ENCODE data around the gene MDN1.

Gene MDN1

GRCh38 chr6:89675949-89676748, 143.4 kb downstream of the MDN1 start:
- DNase-seq (ENCODE audit: low read depth) = peak; percentile 33
- TF ChIP-seq, protein P1, sequence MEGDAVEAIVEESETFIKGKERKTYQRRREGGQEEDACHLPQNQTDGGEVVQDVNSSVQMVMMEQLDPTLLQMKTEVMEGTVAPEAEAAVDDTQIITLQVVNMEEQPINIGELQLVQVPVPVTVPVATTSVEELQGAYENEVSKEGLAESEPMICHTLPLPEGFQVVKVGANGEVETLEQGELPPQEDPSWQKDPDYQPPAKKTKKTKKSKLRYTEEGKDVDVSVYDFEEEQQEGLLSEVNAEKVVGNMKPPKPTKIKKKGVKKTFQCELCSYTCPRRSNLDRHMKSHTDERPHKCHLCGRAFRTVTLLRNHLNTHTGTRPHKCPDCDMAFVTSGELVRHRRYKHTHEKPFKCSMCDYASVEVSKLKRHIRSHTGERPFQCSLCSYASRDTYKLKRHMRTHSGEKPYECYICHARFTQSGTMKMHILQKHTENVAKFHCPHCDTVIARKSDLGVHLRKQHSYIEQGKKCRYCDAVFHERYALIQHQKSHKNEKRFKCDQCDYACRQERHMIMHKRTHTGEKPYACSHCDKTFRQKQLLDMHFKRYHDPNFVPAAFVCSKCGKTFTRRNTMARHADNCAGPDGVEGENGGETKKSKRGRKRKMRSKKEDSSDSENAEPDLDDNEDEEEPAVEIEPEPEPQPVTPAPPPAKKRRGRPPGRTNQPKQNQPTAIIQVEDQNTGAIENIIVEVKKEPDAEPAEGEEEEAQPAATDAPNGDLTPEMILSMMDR (conservative IDR thresholded peaks at IDR 0.05; ENCODE audit: low read length) = no peak
- no peak overlapping the region for H3K4me3 ChIP-seq (ENCODE audit: low read length)

- TF ChIP-seq, protein P1 (conservative IDR thresholded peaks at IDR 0.05; ENCODE audit: low read length) = no peak
- DNase-seq (ENCODE audit: low read depth) = no peak
- H3K4me3 ChIP-seq (ENCODE audit: low read length) = no peak overlapping the region
Measured at GRCh38 chr6:89670935-89671565, 148.5 kb downstream of the MDN1 start.

DNA sequence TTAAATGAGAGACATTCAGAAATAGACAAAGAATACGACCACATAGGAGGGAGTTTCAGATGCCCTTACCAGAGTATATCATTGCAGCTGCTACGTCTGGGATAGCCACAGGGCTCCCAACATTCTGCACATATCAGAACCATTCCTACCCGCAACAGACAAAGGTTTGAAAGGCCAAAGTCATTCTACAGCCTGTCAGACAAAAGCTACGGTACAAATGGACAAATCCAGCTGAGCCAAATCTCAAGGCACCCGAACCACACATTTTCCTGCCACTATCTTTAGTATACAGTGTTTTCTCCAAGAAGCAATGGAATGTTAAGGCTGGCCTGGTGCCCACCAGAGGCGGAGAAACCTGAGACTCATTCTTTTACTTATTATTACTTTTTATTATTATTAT, 150.6 kb downstream of the MDN1 start:
- TF ChIP-seq, protein P1 (conservative IDR thresholded peaks at IDR 0.05; ENCODE audit: low read length) = no peak
- DNase-seq (ENCODE audit: low read depth) = no peak

GRCh38 chr6:89667872-89668556, 151.6 kb downstream of the MDN1 start:
- no peak overlapping the region for H3K4me3 ChIP-seq (ENCODE audit: low read length)
- TF ChIP-seq, protein P1 (conservative IDR thresholded peaks at IDR 0.05; ENCODE audit: low read length) = no peak
- DNase-seq (ENCODE audit: low read depth) = peak; percentile 45

More for the DNA sequence above, 150.6 kb downstream of the MDN1 start:
- H3K4me3 ChIP-seq (ENCODE audit: low read length) = no peak overlapping the region

DNA sequence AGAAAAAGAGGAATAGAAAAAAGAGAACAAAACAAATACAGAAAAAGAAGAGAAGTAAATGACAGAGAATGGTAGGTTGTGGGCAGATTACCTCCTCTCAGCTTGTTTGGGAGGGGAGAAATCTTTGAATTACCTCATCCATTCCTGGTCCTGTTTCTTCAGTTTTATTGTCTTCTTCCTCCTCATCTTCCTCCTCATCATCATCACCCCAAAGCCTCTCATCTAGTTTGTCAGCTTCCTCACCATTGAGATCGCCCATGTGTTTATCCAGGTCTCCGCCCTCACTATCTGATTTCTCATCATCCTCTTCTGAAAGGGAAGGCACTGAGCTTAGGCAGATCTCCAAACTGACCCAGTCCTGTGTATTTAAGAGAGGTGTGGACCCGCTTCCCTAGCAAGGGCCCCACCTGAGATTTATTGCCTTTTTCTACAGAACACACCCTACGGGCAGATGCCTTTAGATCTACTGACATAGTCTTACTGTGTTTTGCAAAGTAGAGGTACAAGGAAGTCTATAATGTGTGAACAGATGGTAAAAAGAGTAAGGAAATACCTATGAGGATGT, 156.9 kb downstream of the MDN1 start:
- no peak for DNase-seq (ENCODE audit: low read depth)
- TF ChIP-seq, protein P1 (conservative IDR thresholded peaks at IDR 0.05; ENCODE audit: low read length) = no peak
- no peak overlapping the region for H3K4me3 ChIP-seq (ENCODE audit: low read length)

- no peak for DNase-seq (ENCODE audit: low read depth)
- no peak overlapping the region for H3K4me3 ChIP-seq (ENCODE audit: low read length)
- TF ChIP-seq, protein P1 (conservative IDR thresholded peaks at IDR 0.05; ENCODE audit: low read length) = no peak
Measured at GRCh38 chr6:89661559-89661958, 158.0 kb downstream of the MDN1 start.
